ENCODE data around the gene ATP6AP1.

Gene ATP6AP1

GRCh38 chrX:154449618-154450017 lies 21.1 kb downstream of the ATP6AP1 start:
- no peak for DNase-seq (ENCODE audit: low read depth)

- DNase-seq (ENCODE audit: low read depth): no peak
These were observed 21.8 kb downstream of the ATP6AP1 start for GRCh38 chrX:154450312-154450711.

GRCh38 chrX:154452823-154453222 lies 24.3 kb downstream of the ATP6AP1 start:
- DNase-seq (ENCODE audit: low read depth): no peak

GRCh38 chrX:154457491-154458115 lies 29.1 kb downstream of the ATP6AP1 start:
- DNase-seq (ENCODE audit: low read depth): peak; percentile 55

- DNase-seq (ENCODE audit: low read depth): peak; percentile 53
These were observed 29.9 kb downstream of the ATP6AP1 start, which contains the start of gene PLXNA3 for GRCh38 chrX:154458116-154458953. Gene PLXNA3, plus strand, starts transcription at chrX:154458281. Its CDS starts 1,903 bp downstream, at chrX:154460184.

- no peak for DNase-seq (ENCODE audit: low read depth)
These were observed 30.7 kb downstream of the ATP6AP1 start for GRCh38 chrX:154458954-154459778.

- no peak for DNase-seq (ENCODE audit: low read depth)
These were observed 31.4 kb downstream of the ATP6AP1 start for GRCh38 chrX:154459832-154460231.

- DNase-seq (ENCODE audit: low read depth): no peak
These were observed 31.8 kb downstream of the ATP6AP1 start for GRCh38 chrX:154460326-154460725.

GRCh38 chrX:154462396-154462795 lies 33.9 kb downstream of the ATP6AP1 start:
- no peak for DNase-seq (ENCODE audit: low read depth)

- no peak for DNase-seq (ENCODE audit: low read depth)
These were observed 35.2 kb downstream of the ATP6AP1 start for GRCh38 chrX:154463611-154464220.

- DNase-seq (ENCODE audit: low read depth): no peak
These were observed 36.4 kb downstream of the ATP6AP1 start for GRCh38 chrX:154464806-154465365.

GRCh38 chrX:154465601-154466000 lies 37.1 kb downstream of the ATP6AP1 start:
- no peak for DNase-seq (ENCODE audit: low read depth)

- no peak for DNase-seq (ENCODE audit: low read depth)
These were observed 37.6 kb downstream of the ATP6AP1 start for GRCh38 chrX:154466036-154466435.

GRCh38 chrX:154466907-154467306 lies 38.4 kb downstream of the ATP6AP1 start:
- DNase-seq (ENCODE audit: low read depth): no peak

- DNase-seq (ENCODE audit: low read depth): no peak
These were observed 39.1 kb downstream of the ATP6AP1 start for GRCh38 chrX:154467556-154467955.

GRCh38 chrX:154468217-154468616 lies 39.7 kb downstream of the ATP6AP1 start:
- no peak for DNase-seq (ENCODE audit: low read depth)

- no peak for DNase-seq (ENCODE audit: low read depth)
These were observed 40.6 kb downstream of the ATP6AP1 start for GRCh38 chrX:154469114-154469513.

- no peak for DNase-seq (ENCODE audit: low read depth)
These were observed 41.4 kb downstream of the ATP6AP1 start for GRCh38 chrX:154469880-154470279.

GRCh38 chrX:154470434-154470833 lies 42.0 kb downstream of the ATP6AP1 start:
- DNase-seq (ENCODE audit: low read depth): no peak

- DNase-seq (ENCODE audit: low read depth): no peak
These were observed 42.6 kb downstream of the ATP6AP1 start for GRCh38 chrX:154470914-154471568.
